AML-193 (cell line): ENCODE results near the gene SRRM1.
"Not testable (repeated sequence)": the region's sequence is repeated elsewhere in the genome, so short reads cannot be mapped to it uniquely, and the experiment has no call there.

ENCODE experiments used
- DNase-seq, 2 experiments: peaks; one replicate each; lab custom pipeline; 2025; lab: John Stamatoyannopoulos, UW

The SRRM1 gene

GRCh38 chr1:24643363-24644099 lies 429 bp downstream of the SRRM1 start:
- DNase-seq: peak in 1 of 2 experiments; percentile 18

GRCh38 chr1:24644100-24644384 lies 940 bp downstream of the SRRM1 start:
- no peak for DNase-seq

- no peak for DNase-seq
These were observed 5.8 kb downstream of the SRRM1 start for GRCh38 chr1:24648919-24649318.

GRCh38 chr1:24652382-24652781 lies 9.3 kb downstream of the SRRM1 start:
- DNase-seq: no peak

- DNase-seq: no peak
These were observed 10.9 kb downstream of the SRRM1 start for GRCh38 chr1:24654010-24654409.

GRCh38 chr1:24656046-24656445 lies 12.9 kb downstream of the SRRM1 start:
- DNase-seq: no peak

- DNase-seq: no peak
These were observed 14.7 kb downstream of the SRRM1 start for GRCh38 chr1:24657781-24658180.

GRCh38 chr1:24659166-24659904 lies 16.2 kb downstream of the SRRM1 start:
- no peak for DNase-seq

GRCh38 chr1:24659993-24660665 lies 17.0 kb downstream of the SRRM1 start:
- no peak for DNase-seq

GRCh38 chr1:24664507-24665033 lies 21.5 kb downstream of the SRRM1 start:
- DNase-seq: no peak

GRCh38 chr1:24666794-24667193 lies 23.7 kb downstream of the SRRM1 start:
- no peak for DNase-seq

- DNase-seq: not testable (repeated sequence)
These were observed 28.3 kb downstream of the SRRM1 start for GRCh38 chr1:24671372-24671771.

- DNase-seq: not testable (repeated sequence)
These were observed 29.6 kb downstream of the SRRM1 start for GRCh38 chr1:24672686-24673085.

GRCh38 chr1:24673341-24673740 lies 30.2 kb downstream of the SRRM1 start:
- no peak for DNase-seq

GRCh38 chr1:24678421-24678820 lies 35.3 kb downstream of the SRRM1 start:
- DNase-seq: not testable (repeated sequence)

- no peak for DNase-seq
These were observed 36.6 kb downstream of the SRRM1 start for GRCh38 chr1:24679725-24680124.

GRCh38 chr1:24683713-24684162 lies 40.6 kb downstream of the SRRM1 start:
- no peak for DNase-seq

GRCh38 chr1:24688033-24688432 lies 44.9 kb downstream of the SRRM1 start:
- DNase-seq: no peak

- DNase-seq: peak; percentile 44 to 52
These were observed 45.6 kb downstream of the SRRM1 start for GRCh38 chr1:24688621-24689195.

GRCh38 chr1:24691051-24691450 lies 47.9 kb downstream of the SRRM1 start:
- DNase-seq: no peak

- no peak for DNase-seq
These were observed 49.4 kb downstream of the SRRM1 start for GRCh38 chr1:24692351-24692980.

GRCh38 chr1:24693827-24694379 lies 50.8 kb downstream of the SRRM1 start:
- DNase-seq: no peak
